A549 (cell line): ENCODE data around the gene TXNRD2. TPM values are rescaled to one million over a fixed set of nuclear protein-coding genes. Genes with fewer than 3 reads are reported as not detected.

ENCODE experiments used
- ATAC-seq, 2 experiments: fragments of 200-7000 bp in 1 of 2; fragments of >200 bp in 1 of 2; cut with Nextera tagmentation in 1 of 2; cut with Tn5 transposase in 1 of 2; 3 replicates each; pipeline versions ENCODE4 v1.8.0 to v1.9.1; 2018 to 2020; ENCODE audit warnings: mild to moderate bottlenecking in 1 of 2, moderate library complexity in 1 of 2
- CTCF ChIA-PET: fragments of 300-600 bp; sonication (Branson Sonifier 250); formaldehyde crosslinking; extraction: SDS; loops from one replicate; lab custom pipeline; 2021; ENCODE audit warnings: antibody characterized with exemption, inconsistent platforms; lab: Yijun Ruan, JAX
- POLR2A ChIA-PET: fragments of 350-600 bp; formaldehyde crosslinking; extraction: SDS; loops from one replicate; lab custom pipeline; 2021; ENCODE audit warnings: antibody characterized with exemption, inconsistent platforms; lab: Yijun Ruan, JAX
- DNase-seq, 2 experiments: peaks; one replicate each; pipeline versions ENCODE4 v3.0.0 to v3.0.0-alpha.2; 2011 to 2016; ENCODE audit warnings: low read depth in 1 of 2, low spot score in 1 of 2
- FAIRE-seq: peaks from 2 replicates; lab custom pipeline; 2011; peaks lifted over from hg19 to GRCh38; lab: Jason Lieb, UNC
- H3K27ac ChIP-seq, 2 experiments: fragments of >200 bp; sonication (Bioruptor Twin); formaldehyde crosslinking; 3 replicates each; pipeline ENCODE4 v1.5.1; 2016 to 2017
- H3K4me1 ChIP-seq: fragments of >200 bp; sonication (Bioruptor Twin); formaldehyde crosslinking; 3 replicates; pipeline ENCODE4 v1.6.1; 2016
- H3K4me2 ChIP-seq: fragments of >200 bp; sonication (Bioruptor Twin); formaldehyde crosslinking; 3 replicates; pipeline ENCODE4 v1.6.1; 2016
- H3K4me3 ChIP-seq: fragments of >200 bp; sonication (Bioruptor Twin); formaldehyde crosslinking; 3 replicates; pipeline ENCODE4 v1.5.1; 2016
- H3K9me3 ChIP-seq: fragments of >200 bp; sonication (Bioruptor Twin); formaldehyde crosslinking; 3 replicates; pipeline ENCODE4 v1.6.1; 2016
- CBX8 ChIP-seq: fragments of 200-600 bp; sonication (generic); IDR thresholded peaks from 2 replicates; pipeline ENCODE4 v1.6.1; 2016
- CTCF ChIP-seq: fragments of >200 bp; sonication (Bioruptor Twin); formaldehyde crosslinking; IDR thresholded peaks from 3 replicates; pipeline ENCODE4 v1.5.1; 2016
- FOSL2 ChIP-seq, 2 experiments: fragments of 450-650 bp in 1 of 2; fragments of >200 bp in 1 of 2; sonication (Bioruptor Twin) in 1 of 2; formaldehyde crosslinking; IDR thresholded peaks; 2 replicates each; pipeline versions ENCODE4 v1.5.0 to v1.6.1; 2016 to 2020; ENCODE audit warnings: mild to moderate bottlenecking in 1 of 2, moderate library complexity in 1 of 2
- FOXS1 ChIP-seq: fragments of 250-450 bp; sonication (Bioruptor Pico); IDR thresholded peaks from 2 replicates; pipeline ENCODE4 v1.5.0; 2020; ENCODE audit warnings: mild to moderate bottlenecking, moderate library complexity
- GATA3 ChIP-seq: IDR thresholded peaks from 2 replicates; pipeline ENCODE4 v1.6.1; 2012; ENCODE audit warnings: borderline replicate concordance
- HDAC2 ChIP-seq: fragments of 200-600 bp; sonication (generic); IDR thresholded peaks from 2 replicates; pipeline ENCODE4 v1.6.1; 2016
- HES2 ChIP-seq: fragments of >200 bp; sonication (Bioruptor Twin); formaldehyde crosslinking; IDR thresholded peaks from 2 replicates; pipeline ENCODE4 v1.6.1; 2016
- JUNB ChIP-seq: fragments of >200 bp; sonication (Bioruptor Twin); formaldehyde crosslinking; IDR thresholded peaks from 2 replicates; pipeline ENCODE4 v1.6.1; 2016
- KDM1A ChIP-seq: fragments of 200-600 bp; sonication (generic); IDR thresholded peaks from 2 replicates; pipeline ENCODE4 v1.6.1; 2016; ENCODE audit warnings: low read depth, mild to moderate bottlenecking
- MAZ ChIP-seq: fragments of 150-350 bp; IDR thresholded peaks from 2 replicates; pipeline ENCODE4 v1.6.1; 2014; ENCODE audit warnings: antibody characterized with exemption, low read depth, low read length, borderline replicate concordance
- POLR2A ChIP-seq: IDR thresholded peaks from 2 replicates; pipeline ENCODE4 v1.6.1; 2012; ENCODE audit warnings: mild to moderate bottlenecking, low read length
- RAD21 ChIP-seq, 2 experiments: fragments of >200 bp in 1 of 2; sonication (Bioruptor Twin) in 1 of 2; formaldehyde crosslinking in 1 of 2; IDR thresholded peaks in 1 of 2; conservative IDR thresholded peaks in 1 of 2; 2 replicates in 1 of 2; 3 replicates in 1 of 2; pipeline ENCODE4 v1.6.1; 2012 to 2018; ENCODE audit warnings: inconsistent platforms in 1 of 2
- RARB ChIP-seq: fragments of 250-450 bp; sonication (Bioruptor Pico); IDR thresholded peaks from 2 replicates; pipeline ENCODE4 v1.8.0; 2021; ENCODE audit warnings: mild to moderate bottlenecking, moderate library complexity
- RCOR1 ChIP-seq: fragments of 150-350 bp; IDR thresholded peaks from 2 replicates; pipeline ENCODE4 v1.6.1; 2014; ENCODE audit warnings: antibody characterized with exemption, low read length, low read depth
- REST ChIP-seq: fragments of 200-600 bp; sonication (generic); IDR thresholded peaks from 2 replicates; pipeline ENCODE4 v1.6.1; 2016; ENCODE audit warnings: antibody characterized with exemption, mild to moderate bottlenecking, moderate library complexity
- RNF2 ChIP-seq: fragments of 200-600 bp; sonication (generic); IDR thresholded peaks from 2 replicates; pipeline ENCODE4 v1.6.1; 2016; ENCODE audit warnings: low read depth, mild to moderate bottlenecking, antibody characterized with exemption, moderate library complexity, borderline replicate concordance
- TFCP2L1 ChIP-seq: fragments of 250-450 bp; sonication (Bioruptor Pico); IDR thresholded peaks from 2 replicates; pipeline ENCODE4 v1.5.0; 2021; ENCODE audit warnings: mild to moderate bottlenecking
- USF2 ChIP-seq: fragments of 450-650 bp; IDR thresholded peaks from 2 replicates; pipeline ENCODE4 v1.6.1; 2014; ENCODE audit warnings: antibody characterized with exemption
- ZC3H11A ChIP-seq: fragments of 450-650 bp; IDR thresholded peaks from 2 replicates; pipeline ENCODE4 v1.6.1; 2014; ENCODE audit warnings: antibody characterized with exemption, mild to moderate bottlenecking
- ZNF302 ChIP-seq: fragments of 250-450 bp; sonication (Bioruptor Pico); IDR thresholded peaks from 2 replicates; pipeline ENCODE4 v1.9.0; 2021; ENCODE audit warnings: inconsistent platforms, mild to moderate bottlenecking, moderate library complexity
- ZSCAN20 ChIP-seq: fragments of 250-450 bp; sonication (Bioruptor Pico); IDR thresholded peaks from 2 replicates; pipeline ENCODE4 v1.8.0; 2022; ENCODE audit warnings: mild to moderate bottlenecking, moderate library complexity
- WGBS: methylation state at CpG from one replicate; pipeline ENCODE4 v1.1.6; 2017; ENCODE audit errors: missing lambda C conversion rate; 5-methylcytosine and 5-hydroxymethylcytosine counted together
- polyA plus RNA-seq, 4 experiments: library from polyadenylated mRNA; depleted of rRNA in 3 of 4; stranded (reverse); fragments of >200 nt; fragmentation: RNase III in 1 of 4; extraction: RNeasy Plus Mini Kit Qiagen cat#74134 plus additional on column Dnase treatment in 1 of 4; gene quantifications; 2 replicates in 3 of 4; 3 replicates in 1 of 4; pipeline ENCODE4 v1.2.3, GENCODE V29; 2011 to 2017
- TF ChIP-seq, protein P1 (sequence below): fragments of 150-350 bp; IDR thresholded peaks from 2 replicates; pipeline ENCODE4 v1.6.1; 2014; ENCODE audit warnings: low read depth, mild to moderate bottlenecking, low read length

The TXNRD2 gene
- polyA plus RNA-seq, 2 of the 4 experiments (the other 2 are of a cell fraction): 16.3 to 25.6 TPM

DNA sequence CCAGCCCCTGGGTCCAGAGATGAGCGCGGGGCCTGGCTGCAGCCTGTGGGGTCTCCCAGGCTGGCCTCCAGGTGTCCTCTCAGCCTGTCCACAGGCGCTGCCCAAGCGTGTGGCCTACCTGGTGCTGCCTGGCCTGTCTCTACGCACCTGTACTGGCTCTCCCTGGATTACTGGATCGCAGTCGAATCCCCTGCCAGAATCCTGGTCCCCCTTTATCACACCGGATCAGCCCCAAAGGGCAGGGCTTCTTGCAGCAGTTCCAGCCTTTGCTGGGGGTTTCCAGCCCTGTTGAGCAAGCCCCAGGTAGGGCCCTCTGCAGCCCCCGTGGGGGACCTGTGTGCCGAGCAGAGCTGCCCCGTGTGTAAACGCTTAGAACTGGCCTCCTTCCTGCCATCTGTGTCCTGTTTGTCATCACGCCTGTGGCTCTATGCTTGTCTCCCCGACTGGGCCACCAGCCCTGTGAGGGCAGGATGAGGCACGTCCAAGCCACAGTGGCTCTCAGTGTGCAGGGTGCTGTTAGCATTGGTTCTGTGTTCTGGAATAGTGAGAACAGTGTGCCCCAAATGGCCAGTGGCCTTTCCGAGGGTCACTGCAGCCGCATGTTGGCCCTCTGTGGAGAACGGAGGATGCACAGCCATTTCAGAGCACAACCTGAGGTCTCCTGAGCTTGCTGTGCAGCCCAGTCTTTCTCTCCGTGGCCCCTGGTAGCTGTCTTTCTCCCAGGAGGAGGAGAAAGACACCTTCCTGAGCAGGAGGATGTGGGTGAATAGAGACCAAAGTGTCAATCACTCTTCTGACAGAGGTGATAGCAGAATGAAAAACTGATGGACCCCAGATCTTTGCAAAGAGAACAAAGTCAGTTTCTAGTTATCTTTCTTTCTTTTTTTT is 13.9 kb upstream of the TXNRD2 start:
- no peak for ATAC-seq

DNA sequence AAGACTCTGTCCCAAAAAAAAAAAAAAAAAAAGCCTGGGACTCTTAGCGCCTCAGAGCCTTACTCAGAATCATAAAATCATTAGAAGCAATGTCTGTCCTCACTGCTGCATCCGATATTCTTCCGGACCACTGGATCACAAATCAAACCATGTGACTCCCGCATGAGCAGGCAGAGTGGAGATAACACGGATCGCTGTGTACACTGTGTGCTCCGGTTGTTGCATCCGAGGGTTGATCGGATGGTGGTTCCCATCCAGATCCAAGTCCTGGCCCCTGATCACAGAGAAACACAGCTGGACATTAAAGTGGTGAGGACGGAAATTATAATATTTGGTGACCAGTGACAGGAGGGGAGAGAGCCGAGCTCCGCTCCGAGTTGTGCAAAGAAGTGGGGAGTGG is 9.7 kb upstream of the TXNRD2 start:
- Histone ChIP-seq H3K27ac (no peak overlapping the region), H3K4me3 (no peak overlapping the region), H3K9me3 (no peaks in the 10 kb centered on the region), H3K4me1 (peaks cover 22% of the 10 kb centered on the region), H3K4me2 (no peak overlapping the region)
- whole genome bisulfite sequencing: 89% methylated on average over 13 of the region's 13 CpGs
- no peak for DNase-seq
- no peak for TF ChIP-seq ZSCAN20 (CRISPR knock-in tag)
- no peak for TF ChIP-seq FOXS1 (CRISPR knock-in tag)
- no peak for TF ChIP-seq RCOR1
- ChIA-PET CTCF (interaction anchor here (0.8 to 3.1 kb wide), 3 partner anchors 21 to 221 kb away, joined by 3 to 15 read pairs (median 5); no protein-coding TSS in a partner anchor), POLR2A (no interaction called here)
- no peak for ATAC-seq
- no peak for FAIRE-seq

More for the DNA sequence above, 13.9 kb upstream of the TXNRD2 start:
- Histone ChIP-seq H3K4me3 (no peak overlapping the region), H3K9me3 (no peaks in the 10 kb centered on the region), H3K4me2 (no peak overlapping the region), H3K4me1 (peaks cover 11% of the 10 kb centered on the region; the same call in 1 of the 3 replicates), H3K27ac (no peak overlapping the region)
- FAIRE-seq: no peak
- TF ChIP-seq MAZ (no peak), HES2 (no peak), RNF2 (no peak), FOSL2 (IDR thresholded peaks at IDR 0.05) (no peak), FOSL2 (CRISPR knock-in tag; IDR thresholded peaks at IDR 0.05) (no peak), RAD21 (conservative IDR thresholded peaks at IDR 0.05 in 1 of 2, IDR thresholded peaks at IDR 0.05 in 1 of 2) (no peak), RARB (CRISPR knock-in tag) (no peak), CBX8 (no peak), RCOR1 (no peak)
- WGBS: 98% methylated on average over 6 of the region's 19 CpGs
- POLR2A ChIA-PET: interaction anchor here (0.6 kb wide), 1 partner anchor 65 kb away, joined by 3 read pairs; no protein-coding TSS in a partner anchor
- DNase-seq: no peak
- CTCF ChIA-PET: interaction anchor here (0.6 to 3.5 kb wide), 6 partner anchors 9 to 225 kb away, joined by 3 to 20 read pairs (median 8); no protein-coding TSS in a partner anchor

GRCh38 chr22:19948057-19948760 is 6.6 kb upstream of the TXNRD2 start:
- Histone ChIP-seq H3K4me2 (no peak overlapping the region), H3K4me1 (peaks cover 30% of the 10 kb centered on the region), H3K9me3 (no peaks in the 10 kb centered on the region), H3K27ac (no peak overlapping the region), H3K4me3 (no peak overlapping the region)
- DNase-seq (no peak), ATAC-seq (no peak), FAIRE-seq (no peak)
- POLR2A ChIA-PET: no interaction called here
- CTCF ChIA-PET: interaction anchor here (0.8 to 2.0 kb wide), 10 partner anchors 9 to 228 kb away, joined by 3 to 7 read pairs (median 4); partner anchors contain the start of gene GP1BB
- WGBS: 63% methylated on average over 9 of the region's 9 CpGs
- TF ChIP-seq CBX8 (no peak), MAZ (no peak), HES2 (no peak), TFCP2L1 (CRISPR knock-in tag) (no peak), RARB (CRISPR knock-in tag) (no peak), REST (no peak), USF2 (no peak), FOXS1 (CRISPR knock-in tag) (no peak), HDAC2 (no peak), CTCF (no peak), ZC3H11A (no peak), ZNF302 (CRISPR knock-in tag) (no peak), JUNB (no peak), GATA3 (no peak), KDM1A (no peak), POLR2A (no peak)
- TF ChIP-seq, protein P1, sequence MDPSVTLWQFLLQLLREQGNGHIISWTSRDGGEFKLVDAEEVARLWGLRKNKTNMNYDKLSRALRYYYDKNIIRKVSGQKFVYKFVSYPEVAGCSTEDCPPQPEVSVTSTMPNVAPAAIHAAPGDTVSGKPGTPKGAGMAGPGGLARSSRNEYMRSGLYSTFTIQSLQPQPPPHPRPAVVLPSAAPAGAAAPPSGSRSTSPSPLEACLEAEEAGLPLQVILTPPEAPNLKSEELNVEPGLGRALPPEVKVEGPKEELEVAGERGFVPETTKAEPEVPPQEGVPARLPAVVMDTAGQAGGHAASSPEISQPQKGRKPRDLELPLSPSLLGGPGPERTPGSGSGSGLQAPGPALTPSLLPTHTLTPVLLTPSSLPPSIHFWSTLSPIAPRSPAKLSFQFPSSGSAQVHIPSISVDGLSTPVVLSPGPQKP: no peak
